GM19397 (cell line): ENCODE measurements around the gene EIF5AL1.
"Not testable (repeated sequence)": the region's sequence is repeated elsewhere in the genome, so short reads cannot be mapped to it uniquely, and the experiment has no call there.

Experiments used
- ATAC-seq: cut with Tn5 transposase; IDR thresholded peaks from one replicate; pipeline ENCODE4 v1.9.1; 2021; ENCODE audit warnings: mild to moderate bottlenecking, moderate library complexity; ENCODE audit not compliant: unreplicated experiment

The EIF5AL1 gene

DNA sequence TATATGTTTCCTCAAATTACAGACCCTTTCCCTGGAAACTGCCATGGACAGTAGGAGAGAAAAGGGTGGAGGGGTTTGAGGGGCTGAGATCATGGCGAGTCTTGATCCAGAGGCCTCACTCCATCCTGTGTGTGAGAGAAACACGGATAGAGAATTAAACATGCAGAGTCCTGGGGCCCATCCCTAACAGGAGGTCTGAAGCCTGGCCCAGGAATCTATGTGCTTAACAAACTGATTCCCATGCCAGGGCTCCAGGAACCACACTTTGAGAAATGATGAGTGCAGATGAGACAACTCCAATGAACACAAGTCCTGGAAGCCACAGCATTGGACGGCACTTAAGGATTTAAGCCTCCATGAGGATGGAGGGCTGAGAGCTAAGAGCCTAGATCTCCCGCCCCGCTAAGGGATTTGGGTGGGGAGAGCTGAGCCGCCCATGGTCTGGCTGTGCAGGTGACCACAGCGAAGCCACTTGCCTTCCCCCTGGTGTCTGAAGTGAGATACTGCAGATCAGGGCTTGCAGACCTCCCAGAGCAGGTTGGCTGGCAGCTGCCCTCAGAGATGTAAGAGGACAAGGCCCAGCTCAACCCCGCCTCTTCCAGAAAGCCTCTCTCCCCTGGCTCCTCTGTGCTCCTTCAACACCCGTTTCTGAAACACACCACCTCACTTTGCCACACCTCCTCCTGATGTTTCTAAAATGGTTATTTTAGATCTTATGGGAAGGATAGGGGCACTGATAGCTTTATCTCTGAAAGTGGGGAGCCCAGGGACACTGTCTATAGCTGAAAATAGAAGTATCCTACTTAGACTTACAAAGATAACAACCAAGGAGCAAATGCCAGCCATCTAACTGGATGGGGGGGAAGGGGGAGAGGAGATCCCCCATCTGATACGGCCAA is 24.8 kb upstream of the EIF5AL1 start:
- ATAC-seq = peak; percentile 83

DNA sequence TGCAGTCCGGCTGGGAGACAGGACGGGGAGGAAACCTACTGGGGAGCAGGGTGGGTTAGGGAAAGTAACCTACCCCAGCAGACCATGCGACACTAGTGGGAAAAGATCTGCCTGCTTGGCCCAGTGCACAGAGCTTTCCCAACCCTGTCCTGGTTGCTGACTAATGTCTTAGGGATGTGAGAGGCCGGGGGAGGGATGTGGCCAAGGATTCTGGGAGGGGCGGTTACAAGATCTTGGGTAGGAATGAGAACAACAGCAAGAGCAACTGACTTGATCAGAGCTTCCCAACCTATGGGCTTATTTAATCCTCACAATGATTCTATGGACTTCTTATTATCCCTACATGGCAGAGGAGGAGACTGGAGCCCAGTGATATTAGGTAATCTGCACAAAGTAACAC is 24.0 kb upstream of the EIF5AL1 start:
- no peak for ATAC-seq

DNA sequence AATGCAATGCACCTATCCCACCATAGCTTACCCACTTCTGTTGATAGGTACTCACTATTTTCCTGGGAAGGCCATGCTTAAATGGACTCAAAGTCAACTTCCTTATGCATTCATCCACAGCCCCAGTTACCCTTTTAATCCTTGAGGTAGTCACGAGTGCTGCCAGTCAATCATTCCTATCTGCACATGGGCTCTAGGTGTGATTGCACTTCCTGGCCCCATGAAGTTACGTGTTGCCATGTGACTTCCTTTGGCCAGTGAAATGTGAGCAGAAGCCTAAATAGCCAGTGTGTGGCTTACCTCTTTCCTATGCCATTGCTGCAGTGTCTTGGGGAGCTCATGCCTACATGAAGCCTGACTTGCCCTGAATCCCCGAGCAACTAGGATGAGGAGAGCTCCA is 23.5 kb upstream of the EIF5AL1 start:
- ATAC-seq = no peak

DNA sequence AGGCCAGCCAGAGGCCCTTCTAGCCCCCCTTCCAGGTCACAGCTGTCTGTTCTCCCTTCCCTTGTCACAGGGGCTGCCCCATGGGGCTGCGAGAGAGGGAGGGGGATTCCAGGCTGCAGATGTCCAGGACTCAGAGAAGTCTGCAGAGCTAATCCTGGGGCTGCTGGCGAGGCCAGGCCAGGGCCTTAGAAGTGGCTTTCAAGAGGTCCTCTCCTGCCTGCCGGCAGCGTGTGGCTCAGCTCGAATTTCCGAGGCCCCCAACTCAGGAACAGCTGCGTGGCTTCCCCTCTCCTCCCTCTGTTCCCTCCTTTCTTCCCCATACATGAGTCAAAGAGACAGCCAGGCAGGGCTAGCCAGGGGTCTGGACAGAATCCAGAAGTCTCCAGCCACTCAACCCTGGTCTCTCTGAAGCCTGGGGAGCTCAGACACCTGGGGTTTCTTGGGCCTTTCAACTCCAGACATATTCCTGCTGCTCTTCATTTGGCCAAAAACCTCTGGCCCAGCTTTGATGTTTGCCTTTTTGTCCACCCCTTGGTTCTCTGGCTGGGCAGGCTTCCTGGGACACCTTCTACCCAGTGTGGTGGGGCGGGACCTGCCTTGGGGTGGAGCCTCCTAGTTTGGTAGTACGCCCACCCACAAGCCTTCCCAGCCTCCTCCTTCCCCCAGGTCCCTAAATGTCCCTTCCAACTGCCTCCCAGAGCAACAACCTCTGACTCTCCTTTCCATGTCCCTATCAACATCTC is 21.8 kb upstream of the EIF5AL1 start:
- ATAC-seq = no peak

DNA sequence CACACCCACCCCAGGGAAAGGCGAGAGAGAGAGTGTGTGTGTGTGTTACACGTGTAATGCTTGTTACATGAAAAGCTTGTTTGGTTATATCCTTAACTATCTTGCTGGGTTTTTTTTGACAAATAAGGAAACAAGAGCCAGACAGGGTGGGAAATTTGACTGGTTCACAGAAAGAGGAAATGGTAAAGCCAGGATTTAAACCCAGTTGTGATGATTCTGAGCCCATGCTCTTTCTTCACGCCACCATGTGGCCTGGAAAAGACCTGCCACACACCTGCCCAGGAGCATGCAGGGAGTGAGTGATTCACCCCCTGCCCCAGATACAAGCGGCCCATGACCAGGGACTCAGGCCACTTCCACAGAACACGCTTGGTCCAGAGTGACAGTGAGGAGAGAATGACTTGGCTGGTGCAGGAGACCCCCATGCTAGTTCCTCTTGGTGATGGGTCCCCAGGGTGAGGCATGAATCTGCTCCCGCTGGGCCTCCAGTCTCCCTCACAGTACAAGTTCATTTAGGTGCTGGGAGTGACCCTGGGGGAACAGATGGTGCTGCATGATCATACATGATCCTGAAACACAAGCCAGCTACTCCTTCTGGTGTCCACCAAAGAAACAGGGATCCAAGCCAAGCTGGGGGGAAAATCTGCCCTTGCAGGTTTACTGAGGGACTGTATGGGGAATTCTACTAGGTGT is 21.0 kb upstream of the EIF5AL1 start:
- ATAC-seq = no peak

DNA sequence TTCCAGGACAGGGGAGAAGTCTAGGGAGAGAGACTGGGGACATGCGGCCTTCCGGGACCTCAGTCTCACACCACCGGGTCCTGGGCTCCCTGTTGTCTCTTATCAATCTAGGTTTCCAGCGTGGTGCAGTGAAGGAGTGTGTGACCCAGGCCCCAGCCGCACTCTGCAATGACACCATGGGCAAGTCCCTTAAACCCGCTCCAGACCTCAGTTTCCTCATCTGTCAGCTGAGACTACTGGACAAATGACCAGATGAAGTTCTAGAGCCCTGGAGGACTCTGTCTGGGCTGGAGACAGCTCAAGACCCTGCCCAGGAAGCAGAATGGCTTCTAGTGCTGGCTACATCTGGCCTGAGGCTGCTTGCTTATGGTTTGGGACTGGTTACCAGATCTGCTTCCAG is 20.1 kb upstream of the EIF5AL1 start:
- ATAC-seq = no peak

DNA sequence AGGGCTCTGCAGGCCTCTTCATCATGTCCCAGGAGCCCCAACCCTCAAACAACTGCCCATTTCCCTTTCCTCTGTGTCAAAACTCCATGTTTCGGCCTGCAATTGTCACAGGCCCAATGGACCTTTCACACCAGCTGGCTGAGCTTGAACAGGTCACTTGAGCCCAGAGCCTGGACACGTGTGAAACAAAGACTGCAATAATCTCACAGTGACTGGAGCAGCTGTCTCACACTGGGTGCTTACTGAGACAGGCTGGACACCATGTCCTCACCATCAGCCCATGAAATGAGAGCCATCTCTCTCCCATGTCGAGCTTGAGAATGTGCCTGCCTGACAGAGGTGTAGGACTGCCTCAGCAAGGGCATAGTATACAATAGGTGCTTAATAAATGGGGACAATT is 19.5 kb upstream of the EIF5AL1 start:
- no peak for ATAC-seq

DNA sequence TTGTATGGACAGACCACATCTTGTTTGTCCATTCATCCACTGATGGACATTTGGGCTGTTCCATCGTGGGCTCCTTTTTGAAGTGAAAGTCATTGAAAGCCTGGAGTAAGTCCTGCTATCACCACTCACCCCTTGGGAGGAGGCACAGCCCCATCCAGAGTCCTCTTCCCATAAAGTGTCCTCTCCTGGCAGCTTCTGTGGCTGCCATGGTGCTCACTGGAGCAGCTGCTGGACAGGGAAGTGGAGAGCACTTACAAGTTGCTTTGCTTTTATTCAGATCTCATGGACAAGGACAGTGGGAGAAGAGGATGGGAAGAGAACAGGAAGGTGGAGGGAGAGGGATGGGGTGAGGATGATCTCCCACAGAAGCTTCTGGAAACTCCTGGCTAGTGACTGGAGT is 18.5 kb upstream of the EIF5AL1 start:
- no peak for ATAC-seq

DNA sequence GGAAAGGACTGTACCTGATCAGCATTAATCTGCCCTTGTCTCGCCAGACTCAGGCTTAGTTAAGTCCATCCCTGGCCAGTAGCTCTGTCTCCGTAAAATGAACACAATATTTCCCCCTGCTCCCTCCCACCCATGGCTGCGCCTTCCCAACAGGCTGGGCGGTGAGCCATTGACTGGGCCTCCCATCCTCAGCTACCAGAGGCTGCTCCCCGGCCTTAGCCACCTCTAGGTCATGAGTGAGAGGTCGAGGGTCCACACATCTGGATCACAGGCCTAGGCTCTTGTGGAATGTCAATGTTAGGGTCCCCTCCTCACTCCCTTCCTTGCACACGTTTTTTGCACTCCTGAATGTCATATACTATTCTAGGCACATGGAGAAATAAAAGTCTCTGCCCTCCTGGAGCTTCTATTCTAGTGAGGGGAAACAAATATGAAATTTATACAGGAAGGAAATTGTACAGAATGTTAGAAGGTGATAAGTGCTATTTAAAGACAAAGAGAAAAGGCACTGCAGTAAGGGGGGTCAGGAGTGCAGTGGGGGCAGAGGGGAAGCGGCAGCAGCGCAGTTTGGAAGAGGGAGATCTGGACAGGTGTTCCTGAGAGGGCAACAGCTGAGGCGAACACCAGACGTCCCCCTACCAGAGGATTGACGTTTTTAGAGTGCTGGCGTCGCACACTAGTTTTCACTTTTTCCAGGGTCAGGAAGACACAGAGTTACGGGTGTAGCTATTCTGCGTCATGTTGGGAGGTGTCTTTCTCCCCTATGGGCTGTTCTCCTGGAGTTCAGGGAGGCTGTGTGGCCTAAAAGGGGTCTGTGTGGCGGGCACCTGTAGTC is 17.2 kb upstream of the EIF5AL1 start:
- ATAC-seq = no peak

DNA sequence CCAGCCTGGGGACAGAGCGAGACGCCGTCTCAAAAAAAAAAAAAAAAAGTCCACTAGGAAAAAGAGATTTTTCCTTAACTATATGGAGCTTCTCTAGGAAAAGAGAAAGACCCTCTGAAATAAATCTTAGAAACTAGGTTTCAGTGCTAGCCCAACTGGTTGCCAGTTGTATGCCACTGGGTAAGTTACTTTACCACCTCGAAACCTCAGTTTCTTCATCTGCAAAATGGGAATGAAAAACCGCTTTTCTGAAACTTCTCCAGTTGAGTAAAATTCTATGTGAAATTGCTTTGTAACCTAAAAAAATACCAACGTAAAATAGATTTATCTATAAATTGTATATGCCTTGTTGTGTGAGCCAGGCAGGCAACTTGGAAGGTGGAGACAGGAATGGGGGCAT is 16.5 kb upstream of the EIF5AL1 start:
- ATAC-seq = no peak

DNA sequence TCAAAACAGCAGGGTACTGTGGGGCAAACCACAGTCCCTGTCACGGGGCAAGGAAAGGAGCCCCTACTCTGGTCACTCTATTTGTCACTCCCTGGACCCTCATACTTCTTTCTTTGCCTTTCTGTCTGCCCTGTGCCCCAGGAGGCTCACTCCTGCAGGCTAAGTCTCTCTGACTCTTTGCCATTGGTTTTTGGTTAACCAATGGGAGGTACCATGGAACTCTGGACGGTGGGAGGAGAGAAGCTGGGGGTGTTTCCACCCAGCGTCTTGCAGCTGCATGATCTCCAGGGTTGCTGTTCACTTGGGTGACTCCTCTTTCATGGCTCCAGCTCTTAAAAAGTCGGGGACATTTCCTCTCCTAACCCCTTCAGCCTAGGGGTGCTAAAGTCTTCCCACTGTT is 15.4 kb upstream of the EIF5AL1 start:
- ATAC-seq = no peak

DNA sequence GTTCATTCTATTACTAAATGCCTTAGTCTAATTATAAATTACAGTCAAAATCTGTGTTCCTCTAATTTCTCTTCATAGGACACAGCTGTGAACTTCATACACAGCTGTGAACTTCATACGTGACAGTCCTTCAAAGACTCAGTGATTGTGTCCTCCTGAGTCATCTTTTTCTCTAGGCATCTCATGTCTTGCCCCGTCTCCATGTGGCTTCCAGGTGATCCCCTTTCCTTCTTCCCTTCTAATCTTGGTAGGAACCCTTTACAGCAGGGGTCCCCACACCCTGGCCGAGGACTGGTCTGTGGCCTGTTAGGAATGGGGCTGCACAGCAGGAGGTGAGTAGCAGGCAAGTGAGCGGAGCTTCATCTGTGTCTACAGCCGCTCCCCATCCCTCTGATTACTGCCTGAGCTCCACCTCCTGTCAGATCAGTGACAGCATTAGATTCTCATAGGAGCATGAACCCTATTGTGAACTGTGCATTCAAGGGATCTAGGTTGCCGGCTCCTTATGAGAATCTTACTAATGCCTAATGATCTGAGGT is 14.0 kb upstream of the EIF5AL1 start:
- no peak for ATAC-seq

DNA sequence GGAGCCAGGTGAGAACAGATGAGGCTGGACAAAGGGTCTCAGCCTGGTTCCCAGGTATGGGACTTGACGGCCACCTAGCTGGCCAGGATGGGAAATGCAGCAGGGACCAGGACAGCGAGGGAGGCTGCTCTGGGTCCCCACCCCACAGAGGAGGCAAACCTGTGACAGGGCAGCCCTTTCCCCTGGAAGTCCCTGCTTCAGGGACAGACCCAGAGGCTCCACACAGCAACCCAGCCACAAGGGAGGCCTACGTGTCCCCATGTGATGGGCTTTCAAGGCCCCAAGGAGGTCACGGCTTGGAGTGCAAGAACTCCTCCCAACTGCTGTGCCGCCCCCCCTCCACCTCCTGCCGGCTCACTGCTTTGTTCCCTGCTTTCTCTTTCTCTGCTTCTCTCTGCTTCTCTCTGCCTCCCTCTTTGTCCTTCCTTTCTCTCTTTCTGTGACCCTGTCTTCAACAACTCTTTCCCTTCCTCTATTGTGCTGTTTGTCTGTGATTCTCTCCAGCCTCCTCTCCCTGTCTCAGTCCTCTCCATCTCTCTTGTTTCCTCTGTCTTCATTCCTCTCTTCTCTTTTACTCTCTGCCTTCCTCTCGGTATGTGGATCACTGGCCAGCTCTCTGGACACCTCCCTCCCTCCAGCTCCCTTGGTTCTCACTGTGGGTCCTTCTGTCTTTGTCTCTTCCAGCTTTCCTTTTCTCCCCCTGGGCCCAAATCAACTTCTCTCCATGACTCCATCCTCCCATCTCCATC is 9.6 kb upstream of the EIF5AL1 start:
- no peak for ATAC-seq

DNA sequence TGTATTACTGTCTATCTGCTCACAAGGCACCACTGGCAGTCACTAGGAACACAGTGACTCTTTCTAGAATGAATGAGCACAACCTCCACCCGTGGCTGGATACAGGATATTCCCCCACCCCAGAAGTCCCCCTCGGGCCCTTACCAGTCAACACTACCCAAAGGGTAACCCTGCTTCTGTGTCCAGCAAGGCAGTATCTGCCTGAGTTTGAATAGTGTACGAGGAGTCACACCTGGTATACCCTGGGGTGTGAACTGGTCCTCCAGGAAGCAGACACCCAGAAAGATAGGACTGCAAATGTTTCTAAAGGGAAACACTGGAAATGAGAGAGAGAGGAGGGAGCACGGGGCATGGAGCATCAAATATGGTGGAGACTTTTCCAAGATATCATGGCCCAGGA is 8.5 kb upstream of the EIF5AL1 start:
- ATAC-seq = not testable (repeated sequence)

DNA sequence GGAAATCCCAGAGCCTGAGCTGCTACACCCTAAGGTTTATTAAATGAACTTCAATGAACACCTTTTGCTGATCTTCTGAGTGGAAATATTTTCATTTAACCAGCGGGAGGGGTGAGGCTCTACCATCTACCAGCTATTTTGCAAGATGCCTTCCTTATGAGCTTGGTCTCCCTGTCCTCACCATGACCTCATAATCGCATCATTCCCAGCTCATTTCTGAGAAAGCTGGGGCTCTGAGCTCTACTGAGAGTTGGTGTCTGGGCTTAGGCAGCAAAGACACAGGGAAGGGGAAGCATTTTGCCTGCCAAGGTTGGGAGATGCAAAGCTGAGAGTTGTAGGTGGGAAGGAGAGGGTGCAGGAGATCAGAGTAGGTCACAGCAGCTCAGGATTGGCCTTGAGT is 7.8 kb upstream of the EIF5AL1 start:
- not testable (repeated sequence) for ATAC-seq

DNA sequence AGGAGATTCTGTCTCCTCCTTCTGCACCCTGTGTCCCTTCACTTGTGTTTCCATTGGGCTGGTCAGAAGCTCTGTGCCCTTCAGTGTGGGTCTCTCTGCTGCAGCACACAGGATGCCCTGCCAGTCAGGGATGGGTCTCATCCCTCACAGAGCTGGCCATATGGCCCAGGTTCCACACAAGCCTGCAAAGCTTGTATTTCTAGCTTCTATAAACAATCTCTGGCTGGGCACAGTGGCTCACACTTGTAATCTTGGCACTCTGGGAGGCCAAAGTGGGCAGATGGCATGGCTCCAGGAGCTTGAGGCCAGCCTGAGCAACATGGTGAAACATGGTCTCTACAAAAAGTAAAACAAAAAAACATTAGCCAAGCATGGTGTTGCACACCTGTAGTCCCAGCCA is 7.0 kb upstream of the EIF5AL1 start:
- ATAC-seq = not testable (repeated sequence)

DNA sequence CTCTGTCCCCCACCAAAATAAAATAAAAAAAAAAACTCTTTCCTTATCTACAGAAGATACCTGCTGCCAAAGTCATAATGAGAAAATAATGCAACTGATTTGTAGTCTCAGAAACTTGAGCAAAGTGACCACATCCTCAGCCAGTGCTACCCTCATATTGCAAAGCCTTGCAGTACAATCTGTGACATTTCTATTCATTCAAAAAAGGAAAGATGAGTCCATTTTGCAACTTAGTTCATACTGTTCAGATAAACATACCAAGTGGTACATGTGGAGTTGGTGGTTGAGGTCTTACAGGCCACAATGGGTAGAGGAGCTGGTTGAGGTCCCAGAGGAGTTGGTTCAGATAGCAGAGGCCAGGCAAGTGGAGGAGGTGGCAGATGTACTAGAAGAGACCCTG is 6.5 kb upstream of the EIF5AL1 start:
- no peak for ATAC-seq

DNA sequence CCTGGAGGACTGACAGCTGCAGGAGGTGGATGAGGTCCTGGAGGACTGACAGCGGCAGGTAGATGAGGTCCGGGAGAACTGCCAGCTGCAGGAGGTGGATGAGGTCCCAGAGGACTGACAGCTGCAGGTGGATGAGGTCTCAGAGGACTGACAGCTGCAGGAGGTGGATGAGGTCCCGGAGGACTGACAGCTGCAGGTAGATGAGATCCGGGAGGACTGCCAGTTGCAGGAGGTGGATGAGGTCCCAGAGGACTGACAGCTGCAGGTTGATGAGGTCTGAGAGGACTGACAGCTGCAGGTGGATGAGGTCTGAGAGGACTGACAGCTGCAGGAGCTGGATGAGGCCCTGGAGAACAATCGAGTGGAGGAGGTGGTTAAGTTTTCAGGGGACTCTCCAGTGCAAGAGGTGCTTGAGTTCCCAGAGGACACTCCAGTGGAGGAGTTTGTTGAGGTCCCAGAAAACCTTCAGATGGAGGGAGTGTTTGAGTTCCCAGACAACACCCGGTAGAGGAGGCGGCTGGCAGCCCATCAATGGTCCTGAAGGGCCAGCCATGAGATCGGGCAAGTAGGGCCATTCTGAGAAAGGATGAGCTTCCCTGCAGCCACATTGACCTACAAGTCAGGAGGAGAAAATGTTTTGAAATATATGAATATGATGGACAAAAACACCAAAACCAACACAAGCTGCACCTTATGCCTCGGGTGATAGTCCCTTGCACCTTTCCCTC is 4.7 kb upstream of the EIF5AL1 start:
- ATAC-seq = no peak

DNA sequence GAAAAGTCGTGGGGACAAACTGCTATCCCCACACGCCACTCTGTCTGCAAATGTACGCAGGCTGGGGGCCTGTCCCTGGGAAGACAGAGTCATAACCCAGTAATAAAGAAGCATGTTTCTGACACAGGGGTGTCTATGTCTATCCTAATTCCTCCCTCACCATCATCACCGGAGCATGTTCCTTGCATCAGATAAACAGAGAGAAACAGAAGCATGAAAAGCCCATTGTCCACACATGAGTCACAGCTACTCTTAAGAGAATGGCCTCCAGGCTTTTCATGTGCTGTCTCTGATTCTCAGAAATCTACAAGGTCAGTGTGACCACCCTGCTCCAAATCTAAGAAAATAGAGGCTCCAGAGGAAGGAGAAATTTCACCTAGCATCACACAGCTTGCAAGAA is 4.1 kb upstream of the EIF5AL1 start:
- not testable (repeated sequence) for ATAC-seq
